Osteoblast (primary cell): Measurements from ENCODE around the gene DYSF. TPM values are rescaled to one million over a fixed set of nuclear protein-coding genes. Genes with fewer than 3 reads are reported as not detected.
A peak's percentile ranks its signal among the peaks of the same experiment; 100 is the strongest.

Source experiments
- DNase-seq: peaks from one replicate; pipeline ENCODE4 v3.0.0; 2011; ENCODE audit warnings: low spot score, mixed read lengths; ENCODE audit not compliant: insufficient read length; ENCODE audit errors: missing footprints
- H2AFZ ChIP-seq: 2 replicates; pipeline ENCODE4 v1.6.0; 2011; ENCODE audit warnings: mild to moderate bottlenecking, low read length
- H3K27ac ChIP-seq: 2 replicates; pipeline ENCODE4 v1.5.1; 2011; ENCODE audit warnings: mild to moderate bottlenecking, low read depth, low read length, moderate library complexity
- H3K27me3 ChIP-seq: 2 replicates; pipeline ENCODE4 v1.6.0; 2012; ENCODE audit warnings: mild to moderate bottlenecking, control low read depth, inconsistent platforms, low read length, moderate library complexity; ENCODE audit not compliant: insufficient read depth
- H3K36me3 ChIP-seq: 2 replicates; pipeline ENCODE4 v1.5.1; 2011; ENCODE audit warnings: mild to moderate bottlenecking, low read length, control low read depth, moderate library complexity; ENCODE audit not compliant: insufficient read depth
- H3K4me1 ChIP-seq: 2 replicates; pipeline ENCODE4 v1.5.1; 2011; ENCODE audit warnings: mild to moderate bottlenecking, low read length, control low read depth, moderate library complexity; ENCODE audit not compliant: insufficient read depth
- H3K4me2 ChIP-seq: 2 replicates; pipeline ENCODE4 v1.6.0; 2011; ENCODE audit warnings: mild to moderate bottlenecking, low read length; ENCODE audit not compliant: insufficient read depth
- H3K4me3 ChIP-seq: fragments of 200-600 bp; sonication (generic); 3 replicates; pipeline ENCODE4 v1.5.1; 2012; ENCODE audit warnings: mild to moderate bottlenecking, low read length, inconsistent platforms; ENCODE audit not compliant: insufficient read depth
- H3K79me2 ChIP-seq: 2 replicates; pipeline ENCODE4 v1.6.0; 2012; ENCODE audit warnings: mild to moderate bottlenecking, low read length, control low read depth, inconsistent platforms; ENCODE audit not compliant: insufficient read depth
- H3K9me3 ChIP-seq: 2 replicates; pipeline ENCODE4 v1.5.1; 2011; ENCODE audit warnings: low read depth, low read length, control low read depth
- H4K20me1 ChIP-seq: 2 replicates; pipeline ENCODE4 v1.6.0; 2012; ENCODE audit warnings: mild to moderate bottlenecking, low read length, control low read depth; ENCODE audit not compliant: insufficient read depth
- total RNA-seq: library from RNA; depleted of rRNA; stranded (reverse); fragments of >200 nt; gene quantifications from 2 replicates; pipeline ENCODE4 v1.2.3, GENCODE V29; 2012
- TF ChIP-seq, protein P1 (sequence below): IDR thresholded peaks from 2 replicates; pipeline ENCODE4 v1.5.1; 2011; ENCODE audit warnings: mild to moderate bottlenecking, low read depth, low read length, moderate library complexity; ENCODE audit errors: extremely low read depth

DYSF gene
- total RNA-seq, 1 donor, result 4.3 TPM

DNA sequence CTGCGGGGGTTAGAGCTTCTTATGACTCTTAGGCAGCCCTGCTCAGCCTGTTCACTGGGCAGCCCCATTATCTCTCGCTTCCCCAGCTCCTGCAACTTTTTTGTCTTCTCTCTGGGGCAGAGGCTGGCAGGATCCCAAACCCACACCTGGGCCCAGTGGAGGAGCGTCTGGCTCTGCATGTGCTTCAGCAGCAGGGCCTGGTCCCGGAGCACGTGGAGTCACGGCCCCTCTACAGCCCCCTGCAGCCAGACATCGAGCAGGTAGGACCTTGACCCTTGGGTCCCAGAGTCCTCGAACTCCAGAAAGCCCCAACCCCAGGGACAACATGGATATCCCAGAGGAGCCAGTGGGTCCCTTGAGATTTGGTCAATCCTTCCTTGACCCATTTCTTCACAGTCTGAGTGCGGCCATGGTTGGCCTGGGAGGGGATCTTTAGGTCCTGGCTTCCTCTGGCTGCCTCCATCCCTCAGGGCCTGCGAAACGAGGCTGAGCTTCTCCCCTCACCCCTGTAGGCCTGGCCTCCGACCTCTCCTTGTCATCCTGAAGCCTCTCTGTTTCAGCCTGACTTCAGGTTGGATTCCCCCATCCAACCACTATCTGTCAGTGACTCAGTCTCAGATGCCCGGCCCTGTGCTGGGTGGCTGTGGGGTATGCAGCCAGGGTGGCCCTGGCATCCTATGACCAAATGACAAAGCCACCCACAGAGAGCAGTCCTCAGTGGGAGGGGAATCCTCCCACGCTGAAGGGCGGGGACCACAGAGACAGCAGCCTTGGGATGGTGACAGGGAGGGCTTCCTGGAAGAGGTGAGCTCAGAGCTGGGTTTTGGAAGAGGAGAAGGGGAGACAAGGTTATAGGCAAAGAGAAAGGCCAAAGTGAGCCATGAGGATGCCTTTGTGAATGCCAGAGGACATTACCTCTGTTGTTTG, 214.2 kb downstream of the DYSF start:
- H3K9me3 ChIP-seq, result no peaks in the 10 kb centered on the region
- H3K27ac ChIP-seq, result no peak overlapping the region
- no peak for DNase-seq
- H2AFZ ChIP-seq, result no peak overlapping the region
- H3K79me2 ChIP-seq, result no peaks in the 10 kb centered on the region
- TF ChIP-seq, protein P1, sequence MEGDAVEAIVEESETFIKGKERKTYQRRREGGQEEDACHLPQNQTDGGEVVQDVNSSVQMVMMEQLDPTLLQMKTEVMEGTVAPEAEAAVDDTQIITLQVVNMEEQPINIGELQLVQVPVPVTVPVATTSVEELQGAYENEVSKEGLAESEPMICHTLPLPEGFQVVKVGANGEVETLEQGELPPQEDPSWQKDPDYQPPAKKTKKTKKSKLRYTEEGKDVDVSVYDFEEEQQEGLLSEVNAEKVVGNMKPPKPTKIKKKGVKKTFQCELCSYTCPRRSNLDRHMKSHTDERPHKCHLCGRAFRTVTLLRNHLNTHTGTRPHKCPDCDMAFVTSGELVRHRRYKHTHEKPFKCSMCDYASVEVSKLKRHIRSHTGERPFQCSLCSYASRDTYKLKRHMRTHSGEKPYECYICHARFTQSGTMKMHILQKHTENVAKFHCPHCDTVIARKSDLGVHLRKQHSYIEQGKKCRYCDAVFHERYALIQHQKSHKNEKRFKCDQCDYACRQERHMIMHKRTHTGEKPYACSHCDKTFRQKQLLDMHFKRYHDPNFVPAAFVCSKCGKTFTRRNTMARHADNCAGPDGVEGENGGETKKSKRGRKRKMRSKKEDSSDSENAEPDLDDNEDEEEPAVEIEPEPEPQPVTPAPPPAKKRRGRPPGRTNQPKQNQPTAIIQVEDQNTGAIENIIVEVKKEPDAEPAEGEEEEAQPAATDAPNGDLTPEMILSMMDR, result no peak
- H3K4me3 ChIP-seq, result no peak overlapping the region
- H4K20me1 ChIP-seq, result no peaks in the 10 kb centered on the region
- H3K4me1 ChIP-seq, result no peaks in the 10 kb centered on the region
- H3K36me3 ChIP-seq, result no peaks in the 10 kb centered on the region
- H3K27me3 ChIP-seq, result peaks cover 13% of the 10 kb centered on the region
- no peak overlapping the region for H3K4me2 ChIP-seq

- H3K79me2 ChIP-seq, result no peaks in the 10 kb centered on the region
- H2AFZ ChIP-seq, result no peak overlapping the region
- H3K4me2 ChIP-seq, result no peak overlapping the region
- H3K27ac ChIP-seq, result no peak overlapping the region
- H3K4me3 ChIP-seq, result no peak overlapping the region
- H3K4me1 ChIP-seq, result no peaks in the 10 kb centered on the region
- no peaks in the 10 kb centered on the region for H3K36me3 ChIP-seq
- peak; percentile 60 for DNase-seq
- TF ChIP-seq, protein P1, result no peak
- no peaks in the 10 kb centered on the region for H3K9me3 ChIP-seq
- peaks cover 13% of the 10 kb centered on the region for H3K27me3 ChIP-seq
- H4K20me1 ChIP-seq, result no peaks in the 10 kb centered on the region
Observed at GRCh38 chr2:71668326-71669057, 215.1 kb downstream of the DYSF start.

- no peak for DNase-seq
Observed at GRCh38 chr2:71669058-71669456, 215.7 kb downstream of the DYSF start.

More at GRCh38 chr2:71669058-71669456, 215.7 kb downstream of the DYSF start:
- Histone ChIP-seq H3K79me2 (no peaks in the 10 kb centered on the region), H3K36me3 (no peaks in the 10 kb centered on the region), H3K4me2 (no peak overlapping the region), H3K4me3 (no peak overlapping the region), H3K27me3 (peaks cover 15% of the 10 kb centered on the region), H2AFZ (no peak overlapping the region), H3K9me3 (no peaks in the 10 kb centered on the region), H3K27ac (no peak overlapping the region), H4K20me1 (no peaks in the 10 kb centered on the region), H3K4me1 (no peaks in the 10 kb centered on the region)
- TF ChIP-seq, protein P1, result no peak
